Nephron progenitor cell (in vitro differentiated cells): ENCODE data around the gene SYTL2.
"Not testable (repeated sequence)": the region's sequence is repeated elsewhere in the genome, so short reads cannot be mapped to it uniquely, and the experiment has no call there.

Experiments
- DNase-seq: peaks from one replicate; pipeline ENCODE4 v3.0.0; 2021
- H3K27ac Mint-ChIP-seq: 2 replicates; pipeline ENCODE4 v1.8.0; 2021; ENCODE audit warnings: mild to moderate bottlenecking, moderate library complexity, mixed read lengths
- H3K27me3 Mint-ChIP-seq: 2 replicates; pipeline ENCODE4 v1.8.0; 2021; ENCODE audit warnings: mild to moderate bottlenecking, low read depth, mixed read lengths; ENCODE audit not compliant: poor library complexity
- H3K36me3 Mint-ChIP-seq: 2 replicates; pipeline ENCODE4 v1.8.0; 2021; ENCODE audit warnings: low read depth, mixed read lengths
- H3K4me1 Mint-ChIP-seq: 2 replicates; pipeline ENCODE4 v1.8.0; 2021; ENCODE audit warnings: mixed read lengths
- H3K4me3 Mint-ChIP-seq: 2 replicates; pipeline ENCODE4 v1.8.0; 2021; ENCODE audit warnings: mild to moderate bottlenecking, moderate library complexity, mixed read lengths
- H3K9me3 Mint-ChIP-seq: 2 replicates; pipeline ENCODE4 v1.8.0; 2021; ENCODE audit warnings: mild to moderate bottlenecking, moderate library complexity, mixed read lengths
- CTCF ChIP-seq: fragments of 200-600 bp; sonication (generic); IDR thresholded peaks from 2 replicates; pipeline ENCODE4 v1.5.0; 2021; ENCODE audit warnings: antibody characterized with exemption

SYTL2 gene

GRCh38 chr11:85779956-85780640 is 30.8 kb downstream of the SYTL2 start:
- H3K27ac Mint-ChIP-seq = no peak overlapping the region
- peaks cover 23% of the 10 kb centered on the region for H3K9me3 Mint-ChIP-seq
- peak; percentile 6 for DNase-seq
- H3K36me3 Mint-ChIP-seq = peaks cover 6% of the 10 kb centered on the region
- H3K4me3 Mint-ChIP-seq = no peak overlapping the region
- H3K27me3 Mint-ChIP-seq = peaks cover 7% of the 10 kb centered on the region
- no peak for TF ChIP-seq CTCF
- peaks cover 19% of the 10 kb centered on the region for H3K4me1 Mint-ChIP-seq

GRCh38 chr11:85777603-85777972 is 33.4 kb downstream of the SYTL2 start:
- H3K36me3 Mint-ChIP-seq, H3K27ac Mint-ChIP-seq, H3K4me3 Mint-ChIP-seq, DNase-seq: not testable (repeated sequence)
- Mint-ChIP-seq H3K9me3 (peaks cover 13% of the 10 kb centered on the region), H3K27me3 (peaks cover 11% of the 10 kb centered on the region), H3K4me1 (peaks cover 19% of the 10 kb centered on the region)

GRCh38 chr11:85776951-85777602 is 33.9 kb downstream of the SYTL2 start:
- TF ChIP-seq CTCF = no peak
- H3K4me3 Mint-ChIP-seq = no peak overlapping the region
- no peak overlapping the region for H3K27ac Mint-ChIP-seq
- no peaks in the 10 kb centered on the region for H3K36me3 Mint-ChIP-seq
- H3K4me1 Mint-ChIP-seq = peaks cover 19% of the 10 kb centered on the region
- DNase-seq = no peak
- peaks cover 11% of the 10 kb centered on the region for H3K27me3 Mint-ChIP-seq
- peaks cover 9% of the 10 kb centered on the region for H3K9me3 Mint-ChIP-seq

- H3K27ac Mint-ChIP-seq = no peak overlapping the region
- H3K36me3 Mint-ChIP-seq = peaks cover 10% of the 10 kb centered on the region
- peaks cover 15% of the 10 kb centered on the region for H3K27me3 Mint-ChIP-seq
- peaks cover 17% of the 10 kb centered on the region for H3K9me3 Mint-ChIP-seq
- no peaks in the 10 kb centered on the region for H3K4me1 Mint-ChIP-seq
- H3K4me3 Mint-ChIP-seq = no peak overlapping the region
- no peak for DNase-seq
- TF ChIP-seq CTCF = no peak
Observed at GRCh38 chr11:85774256-85775101, 36.5 kb downstream of the SYTL2 start.

GRCh38 chr11:85772695-85773094 is 38.2 kb downstream of the SYTL2 start:
- DNase-seq = no peak

More at GRCh38 chr11:85772695-85773094, 38.2 kb downstream of the SYTL2 start:
- H3K4me1 Mint-ChIP-seq = peaks cover 7% of the 10 kb centered on the region
- peaks cover 15% of the 10 kb centered on the region for H3K27me3 Mint-ChIP-seq
- peaks cover 15% of the 10 kb centered on the region for H3K36me3 Mint-ChIP-seq
- peaks cover 26% of the 10 kb centered on the region for H3K9me3 Mint-ChIP-seq
- no peak overlapping the region for H3K27ac Mint-ChIP-seq
- H3K4me3 Mint-ChIP-seq = no peak overlapping the region
- no peak for TF ChIP-seq CTCF
